Fibroblast of pulmonary artery (primary cell): ENCODE results near the gene TANGO2.

Source experiments
- DNase-seq: peaks from one replicate; pipeline ENCODE4 v3.0.0-alpha.2; 2010; ENCODE audit warnings: low read depth
- H3K4me3 ChIP-seq: replicated peaks from 2 replicates; pipeline ENCODE4 v1.5.1; 2011; ENCODE audit warnings: low read depth, mild to moderate bottlenecking, control low read depth, low read length, moderate library complexity
- TF ChIP-seq, protein P1 (sequence below): IDR thresholded peaks from 2 replicates; pipeline ENCODE4 v1.5.1; 2011; ENCODE audit warnings: mild to moderate bottlenecking, control low read depth, low read length, inconsistent platforms; ENCODE audit errors: missing control alignments

TANGO2 gene, protein sequence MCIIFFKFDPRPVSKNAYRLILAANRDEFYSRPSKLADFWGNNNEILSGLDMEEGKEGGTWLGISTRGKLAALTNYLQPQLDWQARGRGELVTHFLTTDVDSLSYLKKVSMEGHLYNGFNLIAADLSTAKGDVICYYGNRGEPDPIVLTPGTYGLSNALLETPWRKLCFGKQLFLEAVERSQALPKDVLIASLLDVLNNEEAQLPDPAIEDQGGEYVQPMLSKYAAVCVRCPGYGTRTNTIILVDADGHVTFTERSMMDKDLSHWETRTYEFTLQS

DNA sequence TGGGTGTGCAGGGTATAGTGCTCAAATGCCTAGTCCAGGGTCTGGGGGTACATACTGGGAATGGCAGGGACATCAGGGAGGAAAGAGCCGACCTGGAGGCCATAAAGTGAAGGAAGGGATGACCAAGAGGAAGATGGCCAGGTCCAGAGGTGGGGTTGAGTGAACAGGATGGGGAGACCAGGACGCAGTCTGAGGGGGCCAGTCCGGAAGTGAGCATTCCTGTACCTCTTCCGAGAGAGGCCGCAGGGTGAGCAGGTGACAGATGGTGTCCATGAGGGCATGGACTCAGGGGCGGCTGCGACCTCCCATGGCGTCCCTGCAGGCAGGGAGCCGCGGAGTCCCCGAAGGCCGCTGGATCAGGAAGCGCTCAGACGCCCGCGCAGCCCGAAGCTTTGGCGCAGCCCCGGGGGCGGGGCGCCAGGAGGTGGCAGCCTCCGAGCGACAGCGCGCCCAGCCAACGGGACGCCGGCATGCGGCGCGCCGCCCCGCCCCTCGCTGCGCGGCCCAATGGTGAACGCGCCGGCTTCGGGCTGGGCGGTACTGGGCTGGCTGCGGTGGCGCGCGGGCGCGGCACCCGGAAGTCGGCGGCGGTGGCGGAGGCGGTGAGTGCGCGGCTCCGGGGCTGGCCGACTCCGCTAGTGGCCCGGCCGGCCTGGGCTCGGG is at the start of gene TANGO2:
TANGO2 (plus strand) TSS at position 578 of the 663 bp plus-strand sequence. CDS start 15,689 bp downstream, outside the sequence.
- peak within 1 kb of the TSS; percentile 92 for H3K4me3 ChIP-seq
- DNase-seq: peak; percentile 87
- TF ChIP-seq, protein P1, sequence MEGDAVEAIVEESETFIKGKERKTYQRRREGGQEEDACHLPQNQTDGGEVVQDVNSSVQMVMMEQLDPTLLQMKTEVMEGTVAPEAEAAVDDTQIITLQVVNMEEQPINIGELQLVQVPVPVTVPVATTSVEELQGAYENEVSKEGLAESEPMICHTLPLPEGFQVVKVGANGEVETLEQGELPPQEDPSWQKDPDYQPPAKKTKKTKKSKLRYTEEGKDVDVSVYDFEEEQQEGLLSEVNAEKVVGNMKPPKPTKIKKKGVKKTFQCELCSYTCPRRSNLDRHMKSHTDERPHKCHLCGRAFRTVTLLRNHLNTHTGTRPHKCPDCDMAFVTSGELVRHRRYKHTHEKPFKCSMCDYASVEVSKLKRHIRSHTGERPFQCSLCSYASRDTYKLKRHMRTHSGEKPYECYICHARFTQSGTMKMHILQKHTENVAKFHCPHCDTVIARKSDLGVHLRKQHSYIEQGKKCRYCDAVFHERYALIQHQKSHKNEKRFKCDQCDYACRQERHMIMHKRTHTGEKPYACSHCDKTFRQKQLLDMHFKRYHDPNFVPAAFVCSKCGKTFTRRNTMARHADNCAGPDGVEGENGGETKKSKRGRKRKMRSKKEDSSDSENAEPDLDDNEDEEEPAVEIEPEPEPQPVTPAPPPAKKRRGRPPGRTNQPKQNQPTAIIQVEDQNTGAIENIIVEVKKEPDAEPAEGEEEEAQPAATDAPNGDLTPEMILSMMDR: no peak

DNA sequence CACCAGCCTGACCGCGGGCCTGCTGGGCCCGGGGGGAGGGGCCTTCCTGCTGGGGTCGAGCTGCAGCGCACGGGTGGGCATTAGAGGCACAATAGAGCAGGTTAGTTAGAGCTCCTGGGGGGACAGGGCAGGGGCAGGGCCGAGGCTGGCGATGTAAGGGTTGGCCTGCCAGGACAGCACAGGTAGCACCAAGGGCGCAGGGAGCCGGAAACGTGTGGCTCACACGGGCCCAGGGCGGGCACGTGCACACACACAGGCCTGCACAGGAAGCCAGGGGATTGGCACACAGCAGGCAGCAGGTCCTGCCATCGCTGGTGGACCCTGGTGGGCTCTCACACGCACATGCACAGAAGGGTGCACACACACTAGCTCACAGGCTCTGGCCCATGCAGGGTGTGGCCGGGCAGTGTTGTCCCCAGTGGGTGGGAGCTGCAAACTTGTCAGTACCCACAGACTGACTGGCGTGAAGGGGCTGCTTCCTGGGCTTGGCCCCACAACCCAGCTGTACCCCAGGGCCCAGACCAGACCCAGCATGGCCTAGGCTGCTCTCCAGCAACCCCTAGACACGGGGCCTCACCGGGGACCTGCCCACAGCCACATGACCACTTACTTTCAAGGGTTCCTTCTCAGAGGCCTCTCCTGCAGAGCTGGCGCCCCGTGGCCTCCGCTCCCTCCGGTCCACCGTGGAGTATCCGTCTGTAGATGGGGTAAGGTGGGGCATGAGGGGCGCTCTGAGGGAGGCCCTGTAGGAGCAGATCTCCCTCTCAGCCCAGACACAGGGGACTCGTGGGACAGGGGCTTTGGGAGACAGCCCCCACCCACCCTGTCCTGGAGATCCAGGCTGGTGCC is 49.4 kb upstream of the TANGO2 start:
- no peak overlapping the region for H3K4me3 ChIP-seq
- TF ChIP-seq, protein P1: no peak
- DNase-seq: no peak

DNA sequence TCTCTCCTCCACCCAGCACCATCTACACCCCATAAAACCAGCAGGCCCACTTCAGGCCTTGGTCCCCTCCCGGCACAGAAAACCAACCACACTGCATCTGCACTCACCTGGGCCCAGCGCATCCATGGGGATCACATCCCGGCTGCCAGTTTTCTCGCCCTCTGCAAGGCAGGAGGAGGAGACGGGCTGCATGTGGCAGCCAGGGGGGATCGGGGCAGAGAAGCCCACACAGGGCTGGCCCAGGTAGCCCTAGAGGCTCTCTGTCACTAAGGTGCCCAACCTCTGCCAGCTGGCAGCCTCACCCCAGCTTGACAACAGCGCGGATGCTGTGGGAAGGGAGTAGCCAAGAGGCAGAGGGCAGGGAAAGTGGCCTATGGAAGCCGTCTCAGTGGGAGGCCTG is 48.7 kb upstream of the TANGO2 start:
- no peak for DNase-seq
- no peak overlapping the region for H3K4me3 ChIP-seq
- TF ChIP-seq, protein P1: no peak

DNA sequence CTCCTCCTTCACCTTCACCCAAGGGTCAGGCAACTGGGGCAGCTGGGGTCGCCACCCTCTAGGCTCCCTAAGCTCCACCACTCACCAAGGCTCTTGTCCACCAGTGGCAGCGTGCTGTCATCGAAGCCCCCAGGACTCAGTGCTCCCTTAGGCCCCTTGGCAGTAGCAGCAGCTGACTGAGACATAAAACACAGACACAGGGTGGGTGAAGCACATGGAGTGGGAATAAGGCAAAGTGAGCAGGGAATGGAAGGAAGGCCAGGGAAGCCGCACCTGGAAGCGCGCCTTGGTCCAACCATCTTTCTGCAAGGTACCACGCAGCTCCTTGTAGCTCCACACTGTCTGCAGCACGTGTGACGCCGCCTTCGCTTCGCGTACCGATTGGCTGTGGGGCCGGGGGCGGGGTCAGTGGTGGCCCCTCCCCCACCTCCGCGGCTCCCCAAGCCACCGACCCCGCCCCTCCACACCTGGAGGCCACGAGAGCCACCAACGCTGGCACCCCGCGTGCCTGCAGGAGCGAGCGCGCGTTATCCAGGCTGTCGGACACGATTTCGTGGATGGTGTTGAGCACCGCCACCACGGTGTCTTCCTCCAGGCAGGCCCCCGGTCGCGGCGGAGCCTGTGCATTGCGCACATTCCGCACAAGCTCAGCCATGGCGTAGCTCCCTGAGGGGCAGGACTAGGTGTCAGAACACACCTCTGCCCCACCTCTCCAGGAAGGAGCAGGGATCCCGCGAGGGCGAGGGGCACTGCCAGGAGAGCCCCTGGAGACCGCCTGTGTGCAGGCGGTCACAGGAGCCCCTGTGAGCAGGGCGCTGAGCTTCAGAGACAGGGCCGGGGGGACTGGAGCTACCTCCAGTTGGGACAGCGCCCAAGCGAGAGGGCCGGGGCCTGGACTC is 48.0 kb upstream of the TANGO2 start:
- H3K4me3 ChIP-seq: no peak overlapping the region
- TF ChIP-seq, protein P1: no peak
- no peak for DNase-seq

DNA sequence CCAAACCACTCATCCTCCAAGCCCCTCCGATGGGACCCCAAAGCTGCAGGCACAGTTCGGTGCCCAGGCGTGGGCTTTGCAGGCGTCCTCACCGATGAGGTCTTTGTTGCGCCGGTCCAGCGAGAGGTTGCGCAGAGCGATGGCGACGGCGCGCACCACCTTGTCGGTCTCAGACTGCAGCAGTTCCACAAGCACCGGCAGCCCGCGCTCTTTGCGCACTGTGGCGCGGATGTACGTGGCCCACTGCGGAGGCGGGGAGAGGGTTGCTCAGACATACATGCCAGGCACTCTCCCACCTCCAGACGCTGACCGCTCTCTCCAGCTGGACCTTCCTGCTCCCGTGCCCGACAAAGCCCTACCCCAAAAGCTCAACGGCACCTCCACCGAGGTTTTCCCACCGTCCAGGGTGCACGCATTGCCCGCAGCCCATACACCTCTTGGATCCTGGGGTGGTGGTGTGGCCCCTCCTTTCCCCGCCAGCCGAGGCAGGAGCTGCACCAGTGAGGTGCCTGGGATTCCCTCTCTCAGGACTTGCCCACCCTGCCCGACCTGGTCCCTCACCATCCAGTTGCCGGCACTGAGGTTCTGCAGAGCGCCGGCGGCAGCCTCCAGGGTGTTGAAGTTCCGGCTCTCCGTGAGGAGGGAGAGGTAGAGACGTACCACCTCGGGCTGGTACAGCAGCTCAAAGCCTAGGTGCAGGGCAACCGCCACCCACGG is 47.2 kb upstream of the TANGO2 start:
- TF ChIP-seq, protein P1: no peak
- H3K4me3 ChIP-seq: no peak overlapping the region

DNA sequence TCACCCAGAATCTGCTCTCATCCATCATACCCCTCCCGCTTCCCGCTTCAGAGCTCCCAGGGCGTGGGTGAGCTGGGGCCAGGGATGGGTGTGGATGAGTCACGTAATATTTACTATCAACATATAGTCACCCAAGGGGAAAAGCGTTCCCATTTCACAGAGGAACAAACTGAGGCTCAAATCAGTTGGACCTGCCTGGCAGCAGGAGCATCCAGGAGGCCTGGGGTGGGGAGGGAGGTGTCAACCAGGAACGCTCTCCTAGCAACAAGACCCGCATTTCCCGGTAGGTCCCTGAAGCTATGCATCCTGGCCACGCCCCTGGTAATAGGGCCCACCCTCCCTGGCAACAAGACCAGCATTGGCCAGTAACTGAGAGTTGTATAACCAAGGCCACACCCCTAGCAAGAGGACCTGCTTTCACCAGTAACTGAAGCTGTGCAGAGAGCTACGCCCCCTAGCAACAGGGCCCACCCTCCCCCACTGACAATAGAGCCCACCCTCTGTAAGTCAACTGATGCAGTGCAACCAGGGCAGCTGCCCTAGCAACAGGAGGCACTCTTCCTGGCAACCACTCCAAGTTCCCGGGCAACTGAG is 46.5 kb upstream of the TANGO2 start:
- TF ChIP-seq, protein P1: no peak
- H3K4me3 ChIP-seq: no peak overlapping the region
- peak; percentile 65 for DNase-seq

More for the DNA sequence above, 47.2 kb upstream of the TANGO2 start:
- DNase-seq: no peak
